LNCAP (cell line): ENCODE results near the gene MGME1.

Experiments used
- TF ChIP-seq, protein P1 (sequence below): fragments of 450-650 bp; IDR thresholded peaks from 2 replicates; pipeline ENCODE4 v1.5.1; 2017; ENCODE audit warnings: mild to moderate bottlenecking

Gene MGME1

DNA sequence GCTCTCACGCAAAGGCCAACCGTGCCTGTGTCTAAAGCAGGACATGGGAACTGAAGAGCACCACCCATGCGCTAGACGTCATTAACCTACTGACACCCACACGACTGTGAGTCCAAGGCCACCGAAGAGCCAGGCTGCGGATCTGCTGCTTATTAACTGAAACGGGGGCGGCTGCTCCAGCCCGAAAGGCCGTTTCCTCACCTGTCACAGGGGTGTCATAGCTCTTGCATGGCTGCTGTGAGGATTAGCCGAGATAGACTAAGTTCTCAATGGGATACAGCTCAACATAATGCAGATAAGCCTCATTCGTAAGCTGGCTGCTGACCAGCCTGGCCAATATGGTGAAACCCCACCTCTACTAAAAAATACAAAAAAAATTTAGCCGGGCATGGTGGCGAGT is 62.2 kb downstream of the MGME1 start:
- TF ChIP-seq, protein P1, sequence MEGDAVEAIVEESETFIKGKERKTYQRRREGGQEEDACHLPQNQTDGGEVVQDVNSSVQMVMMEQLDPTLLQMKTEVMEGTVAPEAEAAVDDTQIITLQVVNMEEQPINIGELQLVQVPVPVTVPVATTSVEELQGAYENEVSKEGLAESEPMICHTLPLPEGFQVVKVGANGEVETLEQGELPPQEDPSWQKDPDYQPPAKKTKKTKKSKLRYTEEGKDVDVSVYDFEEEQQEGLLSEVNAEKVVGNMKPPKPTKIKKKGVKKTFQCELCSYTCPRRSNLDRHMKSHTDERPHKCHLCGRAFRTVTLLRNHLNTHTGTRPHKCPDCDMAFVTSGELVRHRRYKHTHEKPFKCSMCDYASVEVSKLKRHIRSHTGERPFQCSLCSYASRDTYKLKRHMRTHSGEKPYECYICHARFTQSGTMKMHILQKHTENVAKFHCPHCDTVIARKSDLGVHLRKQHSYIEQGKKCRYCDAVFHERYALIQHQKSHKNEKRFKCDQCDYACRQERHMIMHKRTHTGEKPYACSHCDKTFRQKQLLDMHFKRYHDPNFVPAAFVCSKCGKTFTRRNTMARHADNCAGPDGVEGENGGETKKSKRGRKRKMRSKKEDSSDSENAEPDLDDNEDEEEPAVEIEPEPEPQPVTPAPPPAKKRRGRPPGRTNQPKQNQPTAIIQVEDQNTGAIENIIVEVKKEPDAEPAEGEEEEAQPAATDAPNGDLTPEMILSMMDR: no peak

DNA sequence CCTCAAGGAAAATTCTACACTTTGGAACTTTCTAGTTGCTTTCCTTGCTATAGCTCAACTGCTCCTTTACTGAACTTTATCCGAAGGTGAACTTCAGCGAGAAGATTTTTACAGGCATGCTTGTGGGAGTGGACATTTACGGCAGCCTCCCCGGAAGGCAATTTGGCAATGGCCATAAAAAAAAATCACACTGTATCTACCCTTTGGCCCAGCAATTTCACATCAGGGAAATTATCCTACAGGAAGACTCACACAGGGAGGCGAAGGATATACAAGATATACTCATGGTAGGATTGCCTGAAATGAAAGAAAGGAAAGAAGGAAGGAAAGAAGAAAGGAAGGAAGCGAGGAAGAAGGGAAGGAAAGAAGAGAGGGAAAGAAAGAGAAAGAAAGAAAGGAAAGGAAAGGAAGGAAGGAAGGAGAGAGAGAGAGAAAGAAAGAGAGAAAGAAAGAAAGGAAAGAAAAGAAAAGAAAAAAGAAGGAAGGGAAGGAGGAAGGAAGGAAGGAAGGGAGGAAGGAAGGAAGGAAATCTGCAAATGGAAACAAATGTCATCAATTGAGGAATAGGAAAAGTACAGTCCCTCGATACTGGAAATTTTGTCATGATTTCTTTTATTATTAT is 63.2 kb downstream of the MGME1 start:
- TF ChIP-seq, protein P1: no peak

DNA sequence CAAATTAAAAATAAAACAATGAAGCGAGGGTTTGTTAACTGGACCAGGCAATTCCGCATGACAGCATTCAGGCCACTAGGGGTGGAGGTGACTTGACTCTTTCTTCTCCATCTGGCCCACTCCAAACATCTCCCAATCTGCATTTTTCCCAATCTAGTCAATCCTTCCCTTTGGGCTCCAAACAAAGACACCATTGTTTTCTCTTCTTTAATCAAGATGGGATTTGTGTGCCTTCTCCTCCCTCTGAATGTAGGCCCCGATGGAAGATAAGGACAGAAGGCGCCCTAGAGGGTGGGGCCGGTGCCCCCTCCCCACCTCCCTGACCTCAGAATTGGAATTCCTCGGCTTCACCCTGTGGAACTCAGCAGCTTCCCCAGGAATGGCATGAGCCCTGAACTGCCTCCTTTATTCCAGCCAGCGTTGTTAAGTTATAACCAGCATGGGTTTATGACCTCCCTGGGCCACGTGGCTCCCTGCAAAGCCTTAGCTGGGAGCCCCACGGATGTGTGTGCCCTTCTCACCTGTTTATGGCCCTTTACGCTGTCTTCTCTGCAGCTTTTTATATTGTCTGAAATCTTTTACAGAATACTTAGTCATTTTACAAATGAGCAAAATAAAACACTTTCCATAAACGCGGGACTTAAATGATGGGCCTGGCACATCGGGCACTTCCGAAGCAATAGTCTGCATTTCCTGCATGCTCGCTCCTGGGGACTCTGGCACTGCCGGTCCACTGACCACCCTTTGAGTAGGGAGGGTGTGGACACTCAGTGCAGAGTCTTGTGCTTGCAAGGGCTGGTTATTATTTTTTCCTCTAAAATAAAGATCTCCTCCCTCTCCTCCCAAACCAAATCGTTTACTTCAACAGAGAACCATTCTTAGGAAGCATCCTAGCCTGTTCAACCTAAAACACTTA is 64.4 kb downstream of the MGME1 start:
- TF ChIP-seq, protein P1: no peak

DNA sequence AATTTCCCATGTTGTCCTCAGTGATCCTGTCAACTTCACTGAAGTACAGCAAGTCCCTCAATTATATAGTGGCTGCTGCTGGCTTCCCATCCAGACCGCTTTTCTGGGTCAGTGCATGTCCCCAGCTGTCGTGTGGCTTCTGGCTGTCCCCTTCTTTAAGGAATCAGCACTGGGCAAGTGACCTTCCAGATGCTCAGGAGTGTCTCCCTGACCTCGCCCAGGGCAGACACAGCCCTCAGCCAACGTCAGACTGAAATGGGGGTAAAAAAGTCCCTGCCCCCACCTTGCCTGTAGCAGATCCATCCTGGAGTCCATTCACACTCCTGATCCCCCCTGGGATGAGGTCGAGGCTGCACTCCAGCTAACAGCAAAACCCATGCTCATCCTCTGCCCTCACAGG is 65.2 kb downstream of the MGME1 start:
- TF ChIP-seq, protein P1: no peak

DNA sequence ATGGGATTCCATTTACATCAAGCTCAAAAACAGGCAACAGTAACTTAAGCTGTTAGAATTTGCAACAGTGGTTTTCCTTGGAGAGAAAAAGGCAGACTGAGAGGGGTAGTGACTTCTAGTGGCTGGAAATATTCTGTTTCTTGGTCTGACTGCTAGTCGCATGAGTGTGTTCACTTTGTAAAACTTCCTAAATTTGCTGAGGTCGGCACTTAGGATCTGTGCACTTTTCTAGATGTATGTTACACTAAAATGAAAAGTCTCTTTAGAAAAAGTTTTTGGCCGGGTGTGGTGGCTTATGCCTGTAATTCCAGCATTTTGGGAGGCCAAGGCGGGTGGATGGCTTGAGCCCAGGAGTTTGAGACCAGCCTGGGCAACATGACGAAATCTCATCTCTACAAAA is 70.2 kb downstream of the MGME1 start:
- TF ChIP-seq, protein P1: no peak
